GM23248 (cell line): Measurements from ENCODE around the gene MRPL4. TPM values are rescaled to one million over a fixed set of nuclear protein-coding genes. Genes with fewer than 3 reads are reported as not detected.

Experiments
- DNase-seq: peaks from one replicate; pipeline ENCODE4 v3.0.0-alpha.2; 2015
- H2AFZ ChIP-seq: fragments of 200-600 bp; sonication (generic); 2 replicates; pipeline ENCODE4 v1.6.1; 2016; ENCODE audit warnings: antibody characterized with exemption
- H3F3A ChIP-seq: fragments of 200-600 bp; sonication (generic); 2 replicates; pipeline ENCODE4 v1.6.1; 2016; ENCODE audit warnings: mild to moderate bottlenecking, antibody characterized with exemption, mixed run types; ENCODE audit not compliant: insufficient read depth
- H3K27ac ChIP-seq: fragments of 200-600 bp; sonication (generic); 2 replicates; pipeline ENCODE4 v1.5.1; 2016; ENCODE audit warnings: mild to moderate bottlenecking
- H3K27me3 ChIP-seq: fragments of 200-600 bp; sonication (generic); replicated peaks from 2 replicates; pipeline ENCODE4 v1.6.1; 2016; ENCODE audit warnings: mild to moderate bottlenecking; ENCODE audit not compliant: insufficient read depth
- H3K36me3 ChIP-seq: fragments of 200-600 bp; sonication (generic); 2 replicates; pipeline ENCODE4 v1.6.1; 2016; ENCODE audit warnings: low read depth, mild to moderate bottlenecking
- H3K4me1 ChIP-seq: fragments of 200-600 bp; sonication (generic); 2 replicates; pipeline ENCODE4 v1.6.1; 2016; ENCODE audit warnings: mild to moderate bottlenecking; ENCODE audit not compliant: insufficient read depth
- H3K4me2 ChIP-seq: fragments of 200-600 bp; sonication (generic); one replicate; pipeline ENCODE4 v1.6.1; 2016; ENCODE audit warnings: mild to moderate bottlenecking; ENCODE audit not compliant: unreplicated experiment
- H3K4me3 ChIP-seq: fragments of 200-600 bp; sonication (generic); 2 replicates; pipeline ENCODE4 v1.5.1; 2016; ENCODE audit warnings: mild to moderate bottlenecking
- H3K79me2 ChIP-seq: fragments of 200-600 bp; sonication (generic); 2 replicates; pipeline ENCODE4 v1.6.1; 2016; ENCODE audit warnings: mild to moderate bottlenecking; ENCODE audit not compliant: insufficient read depth
- H3K9ac ChIP-seq: fragments of 200-600 bp; sonication (generic); 2 replicates; pipeline ENCODE4 v1.6.1; 2016; ENCODE audit warnings: mild to moderate bottlenecking
- H3K9me2 ChIP-seq: fragments of 200-600 bp; sonication (generic); 2 replicates; pipeline ENCODE4 v1.6.1; 2016; ENCODE audit warnings: mixed run types, mild to moderate bottlenecking, moderate library complexity; ENCODE audit not compliant: insufficient read depth
- H3K9me3 ChIP-seq: fragments of 200-600 bp; sonication (generic); one replicate; pipeline ENCODE4 v1.6.1; 2017; ENCODE audit warnings: low read depth
- H4K20me1 ChIP-seq: fragments of 200-600 bp; sonication (generic); 2 replicates; pipeline ENCODE4 v1.6.0; 2016; ENCODE audit not compliant: insufficient read depth
- EZH2 ChIP-seq: fragments of 200-600 bp; sonication (generic); IDR thresholded peaks from 2 replicates; pipeline ENCODE4 v1.6.1; 2018; ENCODE audit warnings: antibody characterized with exemption, mild to moderate bottlenecking; ENCODE audit not compliant: insufficient read depth, poor library complexity, severe bottlenecking
- EZH2phosphoT487 ChIP-seq: fragments of 200-600 bp; sonication (generic); IDR thresholded peaks from 2 replicates; pipeline ENCODE4 v1.6.1; 2018; ENCODE audit warnings: antibody characterized with exemption, moderate library complexity, mild to moderate bottlenecking, low read depth; ENCODE audit not compliant: insufficient read depth
- WGBS, 2 experiments: methylation state at CpG; one replicate each; pipeline ENCODE4 v1.1.6; 2015 to 2017; ENCODE audit warnings: low lambda C conversion rate in 2 of 2, low coverage in 1 of 2; ENCODE audit errors: missing lambda C conversion rate in 2 of 2; 5-methylcytosine and 5-hydroxymethylcytosine counted together
- in situ Hi-C: fragments of 300-500 bp; cut with MboI; formaldehyde crosslinking; loops from 2 replicates; pipeline ENCODE4 v1.15.0; 2020
- microRNA-seq: library from miRNA; unstranded; fragments of <30 nt; microRNA quantifications from one replicate; pipeline ENCODE4, GENCODE V29; 2016; ENCODE audit warnings: borderline number of aligned reads
- polyA plus RNA-seq: library from polyadenylated mRNA; unstranded; fragments of >200 nt; fragmentation: Nextera tagmentation; extraction: Ambion mirVana; gene quantifications from 2 replicates; pipeline ENCODE4 v1.2.1, GENCODE V29; 2016
- small RNA-seq: library from RNA; depleted of rRNA; stranded (forward); fragments of <200 nt; gene quantifications from one replicate; pipeline ENCODE3, GENCODE V24; 2014; ENCODE audit warnings: low read depth, low replicate concordance
- total RNA-seq: library from RNA; depleted of rRNA; stranded (reverse); fragments of >200 nt; shearing (Covaris generic); gene quantifications from 2 replicates; pipeline ENCODE4 v1.2.3, GENCODE V29; 2014; rRNA removed

The MRPL4 gene
- total and polyA plus RNA-seq, 2 experiments from 2014 or later = 73.9 to 101 TPM

- Histone ChIP-seq H2AFZ (peak overlapping the region; percentile 75), H3K4me1 (peaks cover 27% of the 10 kb centered on the region), H3K27ac (peak overlapping the region; percentile 47), H3K79me2 (no peaks in the 10 kb centered on the region), H3K27me3 (no peaks in the 10 kb centered on the region), H3K4me2 (peak overlapping the region; percentile 71), H3K4me3 (0 out of 2 replicates have a peak overlapping the region, but pooled peaks have one; percentile 18), H3F3A (peaks cover 3% of the 10 kb centered on the region; the same call in 1 of the 2 replicates), H4K20me1 (no peaks in the 10 kb centered on the region), H3K9ac (peak overlapping the region; percentile 47; the same call in 1 of the 2 replicates), H3K9me3 (no peaks in the 10 kb centered on the region), H3K36me3 (no peaks in the 10 kb centered on the region), H3K9me2 (no peaks in the 10 kb centered on the region)
- in situ Hi-C loops = no loop called here
- no peak for TF ChIP-seq EZH2phosphoT487
- no peak for TF ChIP-seq EZH2
- 78 to 83% methylated on average over 16 to 17 of the region's 17 CpGs for WGBS, 2 experiments
- peak; percentile 87 for DNase-seq
These were observed 53.3 kb downstream of the MRPL4 start for GRCh38 chr19:10305139-10305806.

- H2AFZ ChIP-seq = no peak overlapping the region
- WGBS, 2 experiments = 88 to 89% methylated on average over 5 of the region's 5 CpGs
- H3F3A ChIP-seq = peaks cover 3% of the 10 kb centered on the region; the same call in 1 of the 2 replicates
- H3K9me3 ChIP-seq = no peaks in the 10 kb centered on the region
- H3K27ac ChIP-seq = no peak overlapping the region
- H3K4me3 ChIP-seq = no peak overlapping the region
- H3K79me2 ChIP-seq = no peaks in the 10 kb centered on the region
- no peaks in the 10 kb centered on the region for H4K20me1 ChIP-seq
- H3K27me3 ChIP-seq = no peaks in the 10 kb centered on the region
- H3K4me2 ChIP-seq = no peak overlapping the region
- no peaks in the 10 kb centered on the region for H3K36me3 ChIP-seq
- in situ Hi-C loops = no loop called here
- TF ChIP-seq EZH2 (no peak), EZH2phosphoT487 (no peak)
- no peaks in the 10 kb centered on the region for H3K9me2 ChIP-seq
- DNase-seq = no peak
- H3K4me1 ChIP-seq = peaks cover 27% of the 10 kb centered on the region
- no peak overlapping the region for H3K9ac ChIP-seq
These were observed 54.3 kb downstream of the MRPL4 start for GRCh38 chr19:10306327-10306726.

GRCh38 chr19:10309423-10309822, 57.4 kb downstream of the MRPL4 start, which contains the start of gene ZGLP1:
Gene ZGLP1 (minus strand): TSS chr19:10309815.
- no peak for DNase-seq
- Histone ChIP-seq H3K9me3 (no peaks in the 10 kb centered on the region), H3K79me2 (peaks cover 12% of the 10 kb centered on the region), H3K36me3 (no peaks in the 10 kb centered on the region), H3K4me2 (no peak within 1 kb of the TSS), H3K9me2 (no peaks in the 10 kb centered on the region), H3F3A (peaks cover 3% of the 10 kb centered on the region; the same call in 1 of the 2 replicates), H2AFZ (no peak within 1 kb of the TSS), H3K4me3 (no peak within 1 kb of the TSS), H4K20me1 (no peaks in the 10 kb centered on the region), H3K4me1 (peaks cover 17% of the 10 kb centered on the region), H3K27ac (no peak within 1 kb of the TSS), H3K9ac (no peak within 1 kb of the TSS), H3K27me3 (no peaks in the 10 kb centered on the region)
- TF ChIP-seq EZH2phosphoT487 (no peak), EZH2 (no peak)
- WGBS, 2 experiments = 96 to 97% methylated on average over 15 to 24 of the region's 24 CpGs
- in situ Hi-C loops = no loop called here

Small RNAs within 50 kb of the gene (microRNA-seq; reads per million reads assigned to microRNA genes)
- not detected for gene MIR4322

Small RNAs within 50 kb of the gene (small RNA-seq; reads per million reads assigned to genes)
- not detected for gene AC011511.1
- not detected for gene MIR4322

Other genes starting within 250 kb of the MRPL4 start
- 22.8 and 26.8 TPM in 2 replicates for gene COL5A3, start 241.7 kb upstream of the MRPL4 start, total RNA-seq
- gene COL5A3, start 241.7 kb upstream of the MRPL4 start, polyA plus RNA-seq = 4.1 and 4.2 TPM in 2 replicates
- gene RDH8, start 238.7 kb upstream of the MRPL4 start, total RNA-seq = 0.97 TPM in 1 of 2 replicates, not detected in the other
- gene RDH8, start 238.7 kb upstream of the MRPL4 start, polyA plus RNA-seq = 0.19 TPM in 1 of 2 replicates, not detected in the other
- 30.6 and 33.0 TPM in 2 replicates for gene SHFL, start 165.9 kb upstream of the MRPL4 start, total RNA-seq
- 28.4 and 29.8 TPM in 2 replicates for gene SHFL, start 165.9 kb upstream of the MRPL4 start, polyA plus RNA-seq
- 0.22 and 0.63 TPM in 2 replicates for gene ANGPTL6, start 149.5 kb upstream of the MRPL4 start, total RNA-seq
- gene ANGPTL6, start 149.5 kb upstream of the MRPL4 start, polyA plus RNA-seq = 0.46 and 0.58 TPM in 2 replicates
- gene PPAN, start 145.9 kb upstream of the MRPL4 start, total RNA-seq = 39.7 and 47.0 TPM in 2 replicates
- gene PPAN, start 145.9 kb upstream of the MRPL4 start, polyA plus RNA-seq = 44.2 and 47.7 TPM in 2 replicates
- 2.9 and 6.3 TPM in 2 replicates for gene P2RY11, start 140.5 kb upstream of the MRPL4 start, total RNA-seq
- 2.5 and 2.8 TPM in 2 replicates for gene P2RY11, start 140.5 kb upstream of the MRPL4 start, polyA plus RNA-seq
- 211 and 259 TPM in 2 replicates for gene EIF3G, start 132.3 kb upstream of the MRPL4 start, total RNA-seq
- gene EIF3G, start 132.3 kb upstream of the MRPL4 start, polyA plus RNA-seq = 176 and 179 TPM in 2 replicates
- gene DNMT1, start 57.3 kb upstream of the MRPL4 start, total RNA-seq = 32.5 and 57.5 TPM in 2 replicates
- gene DNMT1, start 57.3 kb upstream of the MRPL4 start, polyA plus RNA-seq = 91.8 and 101 TPM in 2 replicates
- gene S1PR2, start 20.9 kb upstream of the MRPL4 start, total RNA-seq = 20.3 and 24.9 TPM in 2 replicates
- gene S1PR2, start 20.9 kb upstream of the MRPL4 start, polyA plus RNA-seq = 35.1 and 35.4 TPM in 2 replicates
- 21.6 and 22.3 TPM in 2 replicates for gene ICAM1, start 18.9 kb downstream of the MRPL4 start, total RNA-seq
- gene ICAM1, start 18.9 kb downstream of the MRPL4 start, polyA plus RNA-seq = 23.6 and 24.4 TPM in 2 replicates
- 1.1 and 3.7 TPM in 2 replicates for gene ICAM4, start 34.7 kb downstream of the MRPL4 start, total RNA-seq
- 0.44 and 1.3 TPM in 2 replicates for gene ICAM4, start 34.7 kb downstream of the MRPL4 start, polyA plus RNA-seq
- 45.4 and 48.7 TPM in 2 replicates for gene ICAM5, start 37.7 kb downstream of the MRPL4 start, total RNA-seq
- 8.8 and 9.8 TPM in 2 replicates for gene ICAM5, start 37.7 kb downstream of the MRPL4 start, polyA plus RNA-seq
- gene ZGLP1, start 57.6 kb downstream of the MRPL4 start, total RNA-seq = 1.8 and 2.5 TPM in 2 replicates
- 1.4 and 1.8 TPM in 2 replicates for gene ZGLP1, start 57.6 kb downstream of the MRPL4 start, polyA plus RNA-seq
- 46.6 and 50.2 TPM in 2 replicates for gene FDX2, start 63.8 kb downstream of the MRPL4 start, total RNA-seq
- 48.9 and 49.2 TPM in 2 replicates for gene FDX2, start 63.8 kb downstream of the MRPL4 start, polyA plus RNA-seq
- gene RAVER1, start 81.3 kb downstream of the MRPL4 start, total RNA-seq = 23.0 and 27.1 TPM in 2 replicates
- gene RAVER1, start 81.3 kb downstream of the MRPL4 start, polyA plus RNA-seq = 28.7 and 29.2 TPM in 2 replicates
- 3.4 and 8.6 TPM in 2 replicates for gene ICAM3, start 87.4 kb downstream of the MRPL4 start, total RNA-seq
- 23.1 and 23.4 TPM in 2 replicates for gene ICAM3, start 87.4 kb downstream of the MRPL4 start, polyA plus RNA-seq
- 64.1 and 85.5 TPM in 2 replicates for gene TYK2, start 128.4 kb downstream of the MRPL4 start, total RNA-seq
- gene TYK2, start 128.4 kb downstream of the MRPL4 start, polyA plus RNA-seq = 54.3 and 60.4 TPM in 2 replicates
- 268 and 301 TPM in 2 replicates for gene CDC37, start 151.3 kb downstream of the MRPL4 start, total RNA-seq
- gene CDC37, start 151.3 kb downstream of the MRPL4 start, polyA plus RNA-seq = 288 and 291 TPM in 2 replicates
- gene PDE4A, start 168.3 kb downstream of the MRPL4 start, total RNA-seq = 2.4 and 4.7 TPM in 2 replicates
- 15.9 and 17.4 TPM in 2 replicates for gene PDE4A, start 168.3 kb downstream of the MRPL4 start, polyA plus RNA-seq